GM19240 (cell line): ENCODE results near the gene SLC5A4.

Source experiments
- DNase-seq: peaks from one replicate; pipeline ENCODE4 v3.0.0; 2011; ENCODE audit warnings: low spot score; ENCODE audit not compliant: insufficient read length

The SLC5A4 gene

DNA sequence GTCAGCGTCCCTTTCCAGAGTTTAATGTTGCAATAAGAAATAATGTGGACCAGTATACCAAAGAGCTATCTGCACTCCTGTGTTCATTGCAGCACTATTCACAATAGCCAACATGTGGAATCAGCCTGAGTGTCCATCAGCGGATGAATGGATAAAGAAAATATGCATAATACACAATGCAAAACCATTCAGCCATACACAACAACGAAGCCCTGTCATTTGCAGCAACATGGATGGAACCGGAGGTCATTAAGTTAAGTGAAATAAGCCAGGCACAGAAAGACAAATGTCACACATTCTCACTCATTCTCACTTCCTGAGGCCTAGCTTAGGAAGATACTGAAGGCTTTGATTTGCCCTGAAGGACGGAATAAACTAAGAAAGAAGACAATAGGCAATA is 22.1 kb downstream of the SLC5A4 start:
- no peak for DNase-seq

DNA sequence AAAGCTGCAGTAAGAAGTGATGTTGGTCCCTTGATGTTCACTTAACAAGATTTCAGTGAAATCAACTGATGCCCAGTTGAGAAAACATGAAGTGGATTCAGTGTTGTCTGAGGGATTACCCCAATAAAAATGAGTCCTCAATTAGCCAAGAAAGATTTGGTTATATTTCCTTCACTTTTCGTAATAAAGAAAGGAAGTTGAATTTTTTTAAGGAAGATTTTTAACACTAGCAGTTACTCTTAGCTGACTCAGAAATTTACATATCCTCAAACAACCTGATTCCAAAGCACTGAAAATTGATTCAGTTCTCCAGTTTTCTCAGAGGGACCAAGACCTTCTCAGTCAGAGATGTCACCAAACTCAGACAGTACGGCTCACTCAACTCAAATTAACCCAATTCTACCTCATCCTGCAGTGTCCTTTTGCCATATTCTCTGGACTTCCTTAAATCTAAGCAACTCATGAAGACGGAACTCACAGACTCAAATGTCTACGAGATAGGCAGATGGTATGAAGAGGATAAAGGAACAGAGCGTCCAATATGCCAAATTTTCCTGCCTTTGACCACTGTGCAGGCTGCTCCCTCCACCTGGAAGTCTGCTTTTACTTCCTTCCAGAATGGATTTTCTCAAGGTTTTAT is 22.8 kb downstream of the SLC5A4 start:
- no peak for DNase-seq

DNA sequence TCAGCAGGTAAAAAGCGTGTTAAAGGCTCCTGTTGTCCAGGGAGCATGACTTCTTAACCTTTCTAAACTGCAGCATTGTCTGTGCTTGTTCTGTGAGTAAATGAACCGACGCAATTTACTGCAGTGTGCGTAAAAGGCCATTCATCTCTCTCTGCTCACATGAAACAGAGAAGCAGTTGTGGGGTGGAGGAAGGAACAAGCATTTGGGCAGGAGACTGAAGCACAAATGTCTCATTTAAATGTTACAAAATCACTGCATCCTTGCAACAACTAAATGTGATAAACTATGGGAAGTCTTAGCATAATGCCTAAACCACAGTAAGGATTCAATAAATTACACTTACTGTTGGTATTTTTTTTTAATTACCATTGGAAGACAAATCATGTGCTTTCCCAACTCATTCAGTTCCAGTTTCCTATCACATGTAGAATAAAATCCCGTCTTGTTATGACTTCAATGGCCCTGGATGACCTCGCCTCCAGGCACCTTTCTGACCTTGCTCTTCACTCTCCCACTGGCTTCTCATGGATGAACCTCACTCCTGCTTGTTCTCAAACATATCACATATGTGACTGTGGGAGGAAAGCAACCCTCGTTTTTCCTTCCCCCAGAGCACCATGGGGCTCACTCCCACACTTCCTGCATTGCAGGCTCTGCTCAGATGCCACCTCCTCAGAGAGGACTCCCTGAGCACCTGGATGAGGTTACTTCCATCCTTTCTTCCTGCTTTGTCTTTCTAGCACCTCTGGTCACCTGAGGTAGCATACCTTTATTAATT is 28.6 kb downstream of the SLC5A4 start:
- no peak for DNase-seq

DNA sequence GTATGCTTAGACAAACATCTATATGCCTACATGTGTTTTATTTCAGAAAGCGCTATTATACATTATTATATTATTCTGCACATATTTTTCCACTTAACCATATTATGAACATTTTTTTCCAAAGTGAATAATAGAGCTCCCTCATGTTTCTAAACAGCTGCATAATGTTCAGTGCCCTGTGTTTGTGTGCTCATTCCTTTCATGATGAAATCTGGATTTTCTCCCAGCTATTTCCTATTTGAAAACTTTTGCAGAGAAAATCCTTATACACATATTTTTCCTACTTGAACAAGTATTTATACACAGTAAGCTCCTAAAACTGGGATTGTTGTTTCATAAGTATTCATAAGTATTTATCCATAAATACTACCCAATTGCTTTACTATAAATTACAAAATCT is 32.2 kb downstream of the SLC5A4 start:
- DNase-seq = no peak

DNA sequence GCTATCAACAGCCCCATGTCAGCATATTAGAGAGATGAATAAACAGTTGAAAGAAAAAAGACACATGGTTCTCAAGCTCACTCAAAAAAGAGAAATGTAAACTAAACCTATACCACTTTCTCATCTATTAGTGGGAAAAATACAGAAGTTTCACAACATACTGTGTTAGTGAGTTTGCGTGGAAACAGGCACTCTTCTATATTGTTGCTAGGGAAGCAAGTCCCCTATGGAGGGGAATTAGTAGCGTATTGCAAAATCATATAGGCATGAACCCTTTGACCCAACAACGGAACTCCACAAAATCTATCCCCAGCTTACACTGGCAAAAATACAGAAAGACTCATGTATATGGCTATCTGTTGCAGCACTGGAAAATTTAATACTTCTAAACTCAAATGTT is 36.1 kb downstream of the SLC5A4 start:
- no peak for DNase-seq

DNA sequence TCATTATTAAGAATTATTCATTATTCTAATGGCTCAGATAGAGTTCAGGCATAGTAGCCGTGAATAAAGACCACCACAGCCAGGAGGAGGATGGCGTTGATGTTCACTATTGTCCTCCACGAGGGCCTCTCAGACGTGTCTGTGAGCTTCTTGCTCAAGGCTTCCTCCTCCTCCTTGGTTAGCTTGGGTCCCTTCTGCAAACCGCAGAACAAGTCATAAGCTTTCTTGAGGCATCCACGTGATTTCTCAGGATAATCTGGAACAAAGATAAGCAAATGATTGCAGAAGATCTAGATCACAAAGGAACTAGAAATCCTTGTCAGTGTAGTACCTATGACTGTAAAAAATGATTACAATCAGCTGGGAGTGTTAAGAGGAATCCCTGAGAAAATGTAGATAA is 36.7 kb downstream of the SLC5A4 start:
- DNase-seq = no peak

DNA sequence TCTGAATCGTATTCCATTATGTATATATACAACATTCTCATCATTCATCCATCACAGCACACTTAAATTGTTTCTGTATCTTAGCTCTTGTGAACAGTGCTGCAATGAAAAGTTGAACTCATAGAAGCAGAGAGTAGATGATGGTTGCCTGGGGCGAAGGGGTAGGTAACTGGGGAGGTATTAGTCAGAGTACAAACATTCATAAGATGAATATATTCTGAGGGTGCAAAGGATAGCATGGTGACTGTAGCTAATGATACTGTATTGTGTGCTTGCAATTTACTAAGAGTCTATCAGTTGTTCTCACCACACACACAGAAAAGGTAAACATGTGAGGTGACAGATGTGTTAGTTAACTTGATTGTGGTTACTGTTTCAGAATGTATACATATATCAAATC is 37.7 kb downstream of the SLC5A4 start:
- no peak for DNase-seq

DNA sequence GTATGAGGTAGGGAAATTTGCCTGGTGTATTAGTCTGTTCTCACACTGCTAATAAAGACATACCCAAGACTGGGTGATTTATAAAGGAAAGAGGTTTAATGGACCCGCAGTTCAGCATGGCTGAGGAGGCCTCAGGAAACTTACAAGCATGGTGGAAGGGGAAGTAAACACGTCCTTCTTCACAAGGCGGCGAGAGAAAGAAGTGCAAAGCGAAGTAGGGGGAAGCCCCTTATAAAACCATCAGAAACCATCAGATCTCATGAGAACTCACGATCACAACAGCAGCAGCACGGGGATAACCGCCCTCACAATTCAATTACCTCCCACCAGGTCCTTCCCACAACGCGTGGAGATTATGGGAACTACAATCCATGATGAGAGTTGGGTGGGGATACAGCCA is 38.2 kb downstream of the SLC5A4 start:
- DNase-seq = no peak

DNA sequence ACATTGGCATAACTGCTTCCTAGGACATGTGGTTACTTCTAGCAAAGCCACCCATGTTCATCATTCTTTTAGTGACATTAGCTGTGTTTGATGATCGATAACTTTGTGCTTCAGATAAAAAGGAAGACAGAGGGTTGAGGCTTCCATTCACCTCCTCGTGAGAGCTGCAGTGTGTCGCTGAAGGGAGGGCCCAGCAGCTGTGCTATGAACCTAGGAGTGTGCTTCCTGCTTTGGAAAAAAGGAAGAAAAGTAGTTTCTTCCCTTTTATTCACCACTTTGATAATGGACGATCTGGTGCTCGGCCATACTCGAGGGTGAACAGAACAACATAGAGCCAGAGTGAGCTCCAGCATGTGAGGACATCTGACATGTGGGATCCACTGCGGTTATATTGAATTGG is 44.1 kb downstream of the SLC5A4 start:
- DNase-seq = no peak

DNA sequence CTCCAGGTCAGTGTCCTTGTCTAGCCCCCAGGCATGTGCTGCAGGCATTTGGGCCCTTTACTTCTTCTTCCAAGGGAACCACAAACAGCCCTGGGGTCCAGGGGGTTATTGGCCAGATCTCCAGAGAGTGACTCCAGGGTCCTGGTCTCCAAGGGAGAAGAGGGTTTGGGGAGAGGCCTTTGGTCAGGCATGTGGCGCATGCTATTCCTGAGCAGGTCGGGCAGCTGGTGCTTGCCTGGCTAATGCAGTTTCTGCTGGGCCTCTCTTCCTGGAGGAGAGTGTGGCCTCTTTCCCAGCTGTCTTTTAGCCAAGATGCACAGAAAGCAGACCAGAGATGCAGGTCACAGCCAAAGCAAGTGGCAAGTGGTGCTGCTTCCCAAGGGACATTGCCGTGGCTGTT is 46.5 kb downstream of the SLC5A4 start:
- DNase-seq = no peak

DNA sequence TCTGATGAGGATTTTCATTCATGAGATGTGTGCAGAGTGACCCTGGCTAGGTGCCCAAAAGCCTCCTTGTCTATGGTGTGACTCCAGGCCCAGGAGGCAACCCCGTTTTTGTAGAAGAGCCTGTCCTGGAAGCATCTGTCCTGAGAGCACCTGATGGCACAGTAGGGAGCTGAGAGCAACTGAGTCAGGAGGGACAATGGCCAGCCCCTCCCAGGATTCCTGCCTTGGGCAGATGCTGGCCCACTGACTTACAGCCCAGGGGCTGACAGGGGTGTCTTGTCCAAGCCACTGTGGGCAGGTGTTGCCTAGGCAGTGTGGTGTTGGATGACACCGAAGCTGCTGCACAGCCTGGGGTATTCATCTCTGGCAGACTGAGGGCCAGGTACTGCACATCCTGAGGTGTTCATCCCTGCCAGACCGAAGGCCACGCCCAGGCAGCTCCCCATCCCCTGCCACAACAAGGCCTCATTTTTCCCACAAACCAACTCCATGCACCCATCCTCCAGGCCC is 47.1 kb downstream of the SLC5A4 start:
- DNase-seq = no peak

DNA sequence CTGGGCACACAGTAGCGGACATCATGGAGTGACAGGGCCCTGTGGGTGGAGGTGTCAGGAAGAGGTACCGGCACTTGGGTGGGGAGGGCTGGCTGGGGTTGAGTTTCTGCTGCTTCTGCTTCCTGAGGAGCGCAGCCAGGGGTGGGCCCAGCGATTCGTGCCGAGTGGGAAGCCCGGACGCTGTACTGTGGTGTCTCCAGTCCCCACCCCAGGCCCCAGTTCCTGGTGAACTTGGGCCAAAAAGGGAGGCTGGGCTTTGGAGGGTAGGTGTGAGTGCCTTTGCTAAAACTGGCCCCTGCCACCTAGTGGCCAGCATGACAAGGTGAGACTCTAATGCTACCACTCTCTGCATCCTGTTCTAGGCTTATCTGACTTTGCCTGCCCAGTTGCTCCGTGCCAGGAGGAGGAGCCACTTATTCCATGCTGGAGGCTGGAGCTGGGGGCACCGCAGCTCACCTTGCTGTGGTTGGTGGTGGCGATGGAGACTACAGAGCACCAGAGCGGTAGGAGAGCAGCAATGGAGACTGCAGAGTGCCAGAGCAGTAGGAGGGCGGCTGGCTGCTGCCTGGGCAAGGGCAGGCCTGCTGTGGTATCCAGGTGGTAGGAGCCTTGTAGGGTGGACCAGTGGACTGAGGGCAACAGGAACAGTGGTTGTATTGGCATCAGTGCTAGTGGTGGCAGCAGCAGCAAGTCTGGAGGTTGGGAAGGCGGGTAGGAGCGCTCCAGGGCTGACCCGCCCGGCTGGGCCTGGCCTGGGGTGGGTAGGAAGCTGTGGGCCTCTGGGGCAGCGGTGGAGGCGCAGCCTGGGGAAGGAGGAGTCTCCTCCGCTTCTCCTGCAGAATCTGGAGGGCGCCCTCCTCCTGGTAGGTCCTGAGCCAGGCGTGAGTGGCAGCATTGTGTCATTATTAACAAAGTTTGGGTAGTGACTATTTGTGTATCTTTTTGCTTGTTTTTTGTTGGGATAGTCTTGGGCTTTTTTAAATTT is 48.1 kb downstream of the SLC5A4 start:
- no peak for DNase-seq

DNA sequence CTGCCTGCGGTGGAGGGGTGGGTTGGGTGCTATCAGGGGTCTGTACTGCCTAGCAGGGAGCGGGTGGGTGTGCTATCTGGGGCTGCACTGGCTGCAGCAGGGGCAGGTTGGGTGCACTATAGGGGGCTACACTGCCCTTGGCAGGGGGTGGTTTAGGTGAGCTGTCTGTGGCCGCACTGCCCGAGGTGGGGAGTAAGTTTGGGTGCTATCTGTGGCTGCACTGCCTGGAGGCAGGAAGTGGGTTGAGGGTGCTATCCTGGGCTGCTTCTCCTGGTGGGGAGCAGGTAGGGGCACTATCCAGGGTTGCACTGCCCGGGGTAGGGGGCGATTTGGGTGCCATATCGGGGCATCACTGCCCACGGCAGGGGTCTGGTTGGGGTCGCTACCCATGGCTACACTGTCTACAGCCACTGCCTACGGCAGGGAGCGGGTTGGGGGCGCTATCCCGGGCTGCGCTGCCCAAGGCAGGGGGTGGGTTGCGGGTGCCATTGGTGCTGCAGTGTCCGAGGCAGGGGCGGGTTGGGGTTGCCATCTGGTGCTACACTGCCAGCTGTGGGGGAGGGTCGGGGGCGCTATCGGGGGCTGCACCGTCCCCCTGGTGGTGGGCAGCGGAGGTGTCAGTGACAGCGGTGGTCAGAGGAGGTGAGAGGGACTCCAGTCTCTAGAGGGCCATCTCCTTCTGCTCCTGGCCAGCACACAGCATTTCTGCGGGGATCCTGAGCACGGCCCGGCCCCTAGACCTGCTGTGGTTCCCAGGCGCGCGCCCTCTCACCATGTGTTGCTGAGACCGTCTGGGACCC is 49.0 kb downstream of the SLC5A4 start:
- DNase-seq = no peak

DNA sequence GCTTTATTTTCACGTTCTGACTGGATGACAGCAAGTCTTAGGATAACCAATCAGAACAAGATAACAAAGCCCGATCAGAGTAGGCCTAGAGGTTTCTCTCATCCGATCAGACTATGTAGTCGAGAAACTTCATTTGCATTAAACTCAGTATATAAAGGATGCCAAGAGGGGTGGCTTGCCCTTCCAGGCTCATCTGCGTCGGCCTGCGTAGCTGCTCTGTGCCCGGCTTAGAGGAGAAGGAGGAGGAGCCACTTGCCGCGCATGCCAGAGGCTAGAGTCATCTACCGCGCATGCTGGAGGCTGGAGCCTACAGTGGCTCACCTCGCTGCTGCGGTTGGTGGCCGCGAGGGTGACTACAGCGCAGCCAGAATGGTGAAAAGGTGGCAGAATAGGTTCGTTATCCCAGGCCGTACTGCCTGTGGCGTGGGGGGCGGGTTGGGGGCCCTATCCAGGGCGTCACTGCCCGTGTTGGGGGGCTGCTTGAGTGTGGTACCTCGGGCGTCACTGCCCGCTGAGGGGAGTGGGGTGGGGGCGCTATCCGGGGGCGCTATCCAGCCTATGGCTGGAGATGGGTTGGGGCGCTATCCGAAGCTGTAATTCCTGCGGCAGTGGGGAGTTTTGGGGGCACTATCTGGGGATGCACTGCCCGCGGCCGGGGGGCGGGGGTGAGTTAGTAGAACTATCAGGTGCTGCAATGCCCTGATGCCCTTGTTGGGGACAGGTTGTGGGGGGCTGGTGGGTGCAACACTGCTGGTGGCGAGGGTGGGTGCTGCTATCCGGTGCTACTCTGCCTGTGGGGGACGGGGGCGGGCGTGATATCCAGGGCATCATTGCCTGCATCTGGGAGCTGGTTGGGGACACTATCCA is 50.1 kb downstream of the SLC5A4 start, which contains the start of gene RFPL2:
RFPL2 (minus strand) TSS at position 218 of the 867 bp plus-strand sequence. CDS start 2,622 bp downstream, outside the sequence.
- no peak for DNase-seq

DNA sequence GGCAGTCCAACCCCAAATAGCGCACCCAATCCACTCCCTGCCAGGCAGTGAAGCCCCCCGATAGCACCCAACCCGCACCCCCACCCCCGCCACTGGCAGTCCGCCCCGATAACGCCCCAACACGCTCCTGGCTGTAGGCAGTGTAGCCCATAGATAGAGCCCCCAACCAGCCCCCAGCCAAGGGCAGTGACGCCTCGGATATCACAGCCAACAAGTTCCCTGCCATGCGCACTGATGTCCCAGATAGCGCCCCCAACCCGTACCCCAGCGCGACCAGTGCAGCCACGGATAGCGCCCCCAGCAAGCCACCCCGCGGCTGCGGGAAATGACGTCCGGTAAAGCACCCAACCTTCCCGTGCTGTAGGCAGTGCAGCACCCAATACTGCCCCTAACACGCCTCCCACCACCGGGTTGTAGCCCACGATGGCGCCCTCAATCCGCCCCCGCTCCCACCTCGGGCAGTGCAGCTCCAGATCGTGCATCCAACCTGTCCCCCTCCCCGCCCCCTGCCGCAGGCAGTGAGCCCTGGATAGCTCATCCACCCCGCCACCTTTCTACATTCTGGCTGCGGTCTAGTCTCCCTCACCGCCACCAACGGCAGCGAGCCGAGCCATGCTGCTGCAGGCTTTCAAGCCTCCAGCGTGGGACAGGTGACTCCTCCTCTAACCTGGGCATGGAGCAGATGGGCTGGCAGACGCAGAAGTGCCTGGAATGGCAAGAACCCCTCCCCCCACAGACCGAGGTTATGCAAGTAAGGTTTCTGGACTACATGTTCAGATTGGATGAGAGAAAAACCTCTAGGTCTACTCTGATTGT is 50.9 kb downstream of the SLC5A4 start:
- DNase-seq = no peak

DNA sequence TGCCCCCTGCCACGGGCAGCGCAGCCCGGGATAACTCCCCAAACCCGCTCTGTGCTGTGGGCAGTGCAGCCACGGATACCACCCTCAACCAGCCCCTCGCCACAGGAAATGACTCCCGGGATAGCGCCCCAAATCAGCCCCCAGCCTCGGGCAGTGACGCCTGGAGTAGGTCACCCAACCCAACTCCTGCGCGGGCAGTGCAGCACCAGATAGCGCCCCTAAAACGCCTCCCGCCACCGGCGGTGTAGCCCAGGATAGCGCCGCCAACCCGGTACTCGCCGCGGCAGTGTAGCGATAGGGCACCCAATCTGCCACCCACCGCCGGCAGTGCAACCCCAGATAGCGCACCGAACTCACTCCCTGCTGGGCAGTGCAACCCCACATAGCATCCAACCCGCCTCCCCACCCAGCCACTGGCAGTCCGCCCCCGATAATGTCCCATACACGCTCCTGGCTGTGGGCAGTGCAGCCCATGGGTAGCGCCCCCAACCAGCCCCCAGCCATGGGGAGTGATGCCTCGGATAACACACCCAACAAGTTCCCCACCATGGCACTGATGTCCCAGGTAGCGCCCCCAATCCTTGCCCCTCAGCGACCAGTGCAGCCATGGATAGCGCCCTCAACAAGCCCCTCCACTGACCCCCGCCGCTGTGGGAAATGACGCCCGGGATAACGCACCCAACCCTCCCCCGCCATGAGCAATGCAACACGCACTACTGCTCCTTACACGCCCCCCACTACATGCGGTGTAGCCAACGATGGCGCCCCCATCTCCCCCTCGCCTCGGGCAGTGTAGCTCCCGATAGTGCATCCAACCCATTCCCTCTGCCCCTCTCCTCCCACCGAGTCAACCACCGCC is 51.7 kb downstream of the SLC5A4 start:
- no peak for DNase-seq

DNA sequence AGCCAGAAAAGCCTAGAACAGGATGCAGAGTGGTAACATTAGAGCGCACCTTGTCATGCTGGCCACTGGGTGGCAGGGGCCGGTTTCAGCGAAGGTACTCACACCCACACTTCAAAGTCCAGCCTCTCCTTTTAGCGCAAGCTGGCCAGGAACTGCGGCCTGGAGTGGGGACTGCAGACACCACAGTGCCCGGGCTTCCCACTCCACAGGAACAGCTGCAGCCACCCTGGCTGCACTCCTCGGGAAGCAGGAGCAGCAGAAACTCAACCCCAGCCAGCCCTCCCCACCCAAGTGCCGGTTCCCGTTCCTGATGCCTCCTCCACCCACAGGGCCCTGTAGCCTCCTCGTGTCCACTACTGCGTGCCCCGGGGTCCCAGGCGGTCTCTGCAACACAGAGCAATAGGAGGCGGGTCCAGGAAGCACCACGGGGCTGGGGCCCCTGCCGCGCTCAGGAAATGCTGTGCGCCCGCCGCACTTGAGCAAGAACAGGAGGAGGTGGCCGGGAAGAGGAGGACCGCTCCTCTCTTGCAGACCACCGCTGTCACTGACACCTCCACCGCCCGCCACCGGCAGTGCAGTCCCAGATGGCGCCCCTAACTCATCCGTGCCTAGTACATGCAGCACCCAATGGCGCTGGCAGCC is 52.5 kb downstream of the SLC5A4 start:
- no peak for DNase-seq

DNA sequence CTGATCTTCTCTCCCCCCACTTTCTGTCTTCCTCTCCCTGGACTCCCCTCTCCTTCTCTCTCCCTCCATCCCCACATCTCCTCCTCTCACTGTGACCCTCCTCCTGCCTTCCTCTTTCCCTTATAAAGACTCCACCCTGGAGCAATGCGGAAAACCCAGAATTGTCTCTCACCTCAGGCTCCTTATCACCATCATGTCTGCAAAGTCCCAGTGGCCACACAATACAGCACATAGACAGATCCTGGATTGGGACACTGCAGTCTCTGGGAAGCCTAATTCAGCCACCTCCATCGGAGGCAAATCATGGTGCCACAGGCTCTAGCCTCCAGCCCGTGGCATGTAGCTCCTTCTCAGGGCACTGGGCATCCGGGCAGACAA is 53.0 kb downstream of the SLC5A4 start:
- DNase-seq = no peak
